Spleen (tissue), 11 donors: ENCODE measurements around the gene CNTNAP2. TPM values are rescaled to one million over a fixed set of nuclear protein-coding genes. Genes with fewer than 3 reads are reported as not detected.

Experiments
- DNase-seq: peaks from one replicate; pipeline ENCODE4 v3.0.0-alpha.2; 2020
- H3K27ac ChIP-seq, 8 donors: fragments of 200-600 bp; sonication (generic) in 7 of 8; 1 replicate in 4 of 8; 2 replicates in 4 of 8; pipeline versions ENCODE4 v1.5.0 to v1.8.0; 2016 to 2021; ENCODE audit warnings: inconsistent platforms in 4 of 8, mild to moderate bottlenecking in 4 of 8, moderate library complexity in 1 of 8
- H3K27me3 ChIP-seq, 7 donors: fragments of 200-600 bp; sonication (generic) in 6 of 7; replicated peaks in 1 of 7; 1 replicate in 4 of 7; 2 replicates in 3 of 7; pipeline versions ENCODE4 v1.5.0 to v1.8.0; 2016 to 2021; ENCODE audit warnings: inconsistent platforms in 3 of 7, mild to moderate bottlenecking in 1 of 7
- H3K36me3 ChIP-seq, 6 donors: fragments of 200-600 bp; sonication (generic) in 5 of 6; 1 replicate in 4 of 6; 2 replicates in 2 of 6; pipeline versions ENCODE4 v1.5.0 to v1.8.0; 2016 to 2021; ENCODE audit warnings: inconsistent platforms in 2 of 6
- H3K4me1 ChIP-seq, 6 donors: fragments of 200-600 bp; sonication (generic) in 5 of 6; 1 replicate in 3 of 6; 2 replicates in 3 of 6; pipeline versions ENCODE4 v1.5.0 to v1.8.0; 2016 to 2021; ENCODE audit warnings: inconsistent platforms in 3 of 6
- H3K4me3 ChIP-seq, 8 donors: fragments of 200-600 bp; sonication (generic) in 7 of 8; 1 replicate in 4 of 8; 2 replicates in 4 of 8; pipeline versions ENCODE4 v1.5.0 to v1.8.0; 2016 to 2021; ENCODE audit warnings: inconsistent platforms in 4 of 8, mild to moderate bottlenecking in 4 of 8, moderate library complexity in 2 of 8
- H3K9me3 ChIP-seq, 8 donors: fragments of 200-600 bp; sonication (generic) in 7 of 8; 1 replicate in 4 of 8; 2 replicates in 4 of 8; pipeline versions ENCODE4 v1.5.0 to v1.8.0; 2016 to 2021; ENCODE audit warnings: inconsistent platforms in 4 of 8
- CTCF ChIP-seq, 11 experiments: fragments of 200-600 bp in 7 of 11; fragments of 450-650 bp in 4 of 11; sonication (generic) in 4 of 11; IDR thresholded peaks in 8 of 11; conservative IDR thresholded peaks in 3 of 11; 1 replicate in 7 of 11; 2 replicates in 4 of 11; pipeline versions ENCODE4 v1.4.0 to v1.8.0; 2016 to 2021; ENCODE audit warnings: antibody characterized with exemption in 11 of 11, inconsistent platforms in 4 of 11, mild to moderate bottlenecking in 1 of 11
- POLR2A ChIP-seq, 3 donors: fragments of 450-650 bp; IDR thresholded peaks; one replicate each; pipeline ENCODE4 v1.5.1; 2017; ENCODE audit warnings: antibody characterized with exemption in 3 of 3, mild to moderate bottlenecking in 1 of 3
- POLR2AphosphoS5 ChIP-seq, 3 donors: sonication (generic); formaldehyde crosslinking; IDR thresholded peaks; one replicate each; pipeline ENCODE4 v1.5.1; 2017; ENCODE audit warnings: antibody characterized with exemption in 3 of 3
- WGBS, 5 donors: extraction: QIAGEN DNeasy Blood & Tissue Kit in 3 of 5; methylation state at CpG; one replicate each; pipeline versions ENCODE4 v1.1.5 to v1.1.7; 2013 to 2018; 5-methylcytosine and 5-hydroxymethylcytosine counted together
- intact Hi-C: fragments of 100-400 bp; cut with DNase I; formaldehyde crosslinking; loops from one replicate; pipeline ENCODE4 v1.15.0; 2023; ENCODE audit warnings: low total_unique reads
- polyA plus RNA-seq, 3 donors: library from polyadenylated mRNA; stranded (reverse); fragments of 200-250 nt; gene quantifications; one replicate each; pipeline ENCODE4 v1.2.1, GENCODE V29; 2013
- total RNA-seq, 7 donors: library from RNA; depleted of rRNA in 3 of 7; stranded (reverse); fragments of >200 nt in 3 of 7; fragmentation: NEBNext Ultra II Directional in 4 of 7; extraction: Animal tissue kit (Norgen Biotek cat#: 25700) in 4 of 7; gene quantifications; one replicate each; pipeline versions ENCODE4 v1.1.0 to v1.2.1, GENCODE V29; 2016 to 2021
- donor health status: healthy with polysubstance abuse.
- donor health status: DM: no; HTN: no; CAD: no; lungs with moderate emphysema.
- donor health status: DM: no; HTN: no; CAD: no.
- donor health status: Bipolar disorder and iron deficiency.
- donor health status: healthy.
- donor health status: DM: no; HTN: no; CAD: no.
- donor health status: DM: yes; HTN: yes; CAD: no.

Gene CNTNAP2
- total and polyA plus RNA-seq, 10 donors: 0.13 to 2.0 (median 0.82) TPM

GRCh38 chr7:147251751-147252325 is 1135.2 kb downstream of the CNTNAP2 start:
- intact Hi-C loops: loop anchor here (10.0 kb wide), 1 partner anchor 833 kb away; no protein-coding TSS in a partner anchor
- no peaks in the 10 kb centered on the region for H3K36me3 ChIP-seq
- no peak for TF ChIP-seq POLR2AphosphoS5 (IDR thresholded peaks at IDR 0.05)
- no peak for TF ChIP-seq CTCF (IDR thresholded peaks at IDR 0.05 in 8 of 11, conservative IDR thresholded peaks at IDR 0.05 in 3 of 11)
- no peak for TF ChIP-seq POLR2A (IDR thresholded peaks at IDR 0.05)

GRCh38 chr7:147261693-147262092 is 1145.1 kb downstream of the CNTNAP2 start:
- Histone ChIP-seq H3K27ac (no peak overlapping the region), H3K36me3 (no peaks in the 10 kb centered on the region), H3K4me1 (no peaks in the 10 kb centered on the region), H3K9me3 (peaks cover 0 to 6% (median 0%) of the 10 kb centered on the region in 8 donors), H3K4me3 (no peak overlapping the region), H3K27me3 (no peaks in the 10 kb centered on the region)
- DNase-seq: no peak
- intact Hi-C loops: no loop called here
- 90 to 96% (median 93%) methylated on average over 1 of the region's 1 CpG for WGBS, 5 donors
- no peak for TF ChIP-seq POLR2A (IDR thresholded peaks at IDR 0.05)
- TF ChIP-seq POLR2AphosphoS5 (IDR thresholded peaks at IDR 0.05): no peak
- TF ChIP-seq CTCF (IDR thresholded peaks at IDR 0.05 in 8 of 11, conservative IDR thresholded peaks at IDR 0.05 in 3 of 11): no peak

More at GRCh38 chr7:147251751-147252325, 1135.2 kb downstream of the CNTNAP2 start:
- Histone ChIP-seq H3K4me1 (no peaks in the 10 kb centered on the region), H3K27me3 (no peaks in the 10 kb centered on the region), H3K9me3 (no peaks in the 10 kb centered on the region), H3K4me3 (no peak overlapping the region), H3K27ac (no peak overlapping the region)
- WGBS, 5 donors: 46 to 85% (median 62%) methylated on average over 1 of the region's 1 CpG
- DNase-seq: no peak

GRCh38 chr7:147265528-147265927 is 1148.9 kb downstream of the CNTNAP2 start:
- no peaks in the 10 kb centered on the region for H3K4me1 ChIP-seq
- no peaks in the 10 kb centered on the region for H3K36me3 ChIP-seq
- no peak overlapping the region for H3K27ac ChIP-seq
- H3K9me3 ChIP-seq: peaks cover 0 to 6% (median 0%) of the 10 kb centered on the region in 8 donors
- no peak for TF ChIP-seq POLR2A (IDR thresholded peaks at IDR 0.05)
- no peak for TF ChIP-seq POLR2AphosphoS5 (IDR thresholded peaks at IDR 0.05)
- TF ChIP-seq CTCF (IDR thresholded peaks at IDR 0.05 in 8 of 11, conservative IDR thresholded peaks at IDR 0.05 in 3 of 11): no peak
- intact Hi-C loops: no loop called here
- no peaks in the 10 kb centered on the region for H3K27me3 ChIP-seq
- no peak overlapping the region for H3K4me3 ChIP-seq
- no peak for DNase-seq
- WGBS, 5 donors: 86 to 94% (median 90%) methylated on average over 2 to 8 of the region's 8 CpGs

GRCh38 chr7:147276106-147276505 is 1159.5 kb downstream of the CNTNAP2 start:
- H3K4me3 ChIP-seq: no peak overlapping the region
- no peaks in the 10 kb centered on the region for H3K36me3 ChIP-seq
- 77 to 87% (median 83%) methylated on average over 1 of the region's 1 CpG for WGBS, 5 donors

More at GRCh38 chr7:147276106-147276505, 1159.5 kb downstream of the CNTNAP2 start:
- no peaks in the 10 kb centered on the region for H3K27me3 ChIP-seq
- intact Hi-C loops: no loop called here
- H3K27ac ChIP-seq: no peak overlapping the region
- H3K9me3 ChIP-seq: peaks cover 0 to 22% (median 5%) of the 10 kb centered on the region in 8 donors
- no peaks in the 10 kb centered on the region for H3K4me1 ChIP-seq
- TF ChIP-seq CTCF (IDR thresholded peaks at IDR 0.05 in 8 of 11, conservative IDR thresholded peaks at IDR 0.05 in 3 of 11) (no peak), POLR2A (IDR thresholded peaks at IDR 0.05) (no peak), POLR2AphosphoS5 (IDR thresholded peaks at IDR 0.05) (no peak)
- no peak for DNase-seq
